Retinal pigment epithelial cell (primary cell): ENCODE measurements around the gene PRDX5.

Experiments used
- DNase-seq: peaks from one replicate; pipeline ENCODE4 v3.0.0-alpha.2; 2010; ENCODE audit warnings: low read depth
- H3K4me3 ChIP-seq: 2 replicates; pipeline ENCODE4 v1.5.1; 2011; ENCODE audit warnings: mild to moderate bottlenecking, low read length, control low read depth, moderate library complexity
- CTCF ChIP-seq: conservative IDR thresholded peaks from 2 replicates; pipeline ENCODE4 v1.5.1; 2011; ENCODE audit warnings: low read depth, low read length, control low read depth, inconsistent platforms

PRDX5 gene

GRCh38 chr11:64353715-64354506 is 36.0 kb downstream of the PRDX5 start:
- no peak for TF ChIP-seq CTCF
- no peak for DNase-seq
- no peak overlapping the region for H3K4me3 ChIP-seq

DNA sequence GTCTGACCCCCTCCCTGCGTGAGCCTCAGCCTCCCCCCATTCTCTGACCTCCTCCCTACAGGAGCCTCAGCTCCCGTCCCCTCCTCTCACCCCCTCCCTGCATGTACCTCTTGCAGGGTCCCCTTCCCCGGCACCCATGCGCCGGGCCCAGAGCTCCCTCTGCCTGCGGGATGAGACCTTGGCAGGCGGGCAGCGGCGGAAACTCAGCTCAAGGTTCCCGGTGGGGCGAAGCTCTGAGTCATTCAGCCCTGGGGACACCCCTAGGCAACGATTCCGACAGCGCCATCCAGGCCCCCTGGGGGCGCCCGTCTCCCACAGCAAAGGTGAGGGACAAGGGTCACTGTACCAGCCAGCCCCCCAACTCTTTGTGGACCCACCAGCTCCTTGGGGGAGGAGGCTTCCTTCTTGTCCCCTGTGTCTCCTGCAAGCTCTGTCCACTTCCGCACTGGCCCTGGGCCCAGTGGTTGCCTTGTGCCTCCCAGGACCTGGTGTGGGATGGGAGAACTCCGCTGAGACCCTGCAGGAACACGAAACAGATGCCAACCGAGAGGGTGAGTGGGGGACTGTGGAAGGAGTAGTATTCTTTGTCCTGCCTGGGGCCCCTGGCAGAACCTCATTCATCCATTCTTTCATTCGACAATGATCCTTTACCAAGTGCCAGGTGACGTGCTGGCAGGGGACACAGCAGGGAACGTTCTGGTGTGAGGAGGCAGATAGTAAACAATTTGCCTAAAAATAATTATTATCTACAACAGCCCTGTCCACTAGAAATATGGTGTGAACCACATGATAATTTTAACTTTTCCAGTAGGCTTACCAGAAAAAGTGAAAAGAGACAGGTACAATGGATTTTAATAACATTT is 37.4 kb downstream of the PRDX5 start:
- peak; percentile 46 for DNase-seq
- TF ChIP-seq CTCF = peak; percentile 84
- H3K4me3 ChIP-seq = no peak overlapping the region

- DNase-seq = no peak
- H3K4me3 ChIP-seq = no peak overlapping the region
- TF ChIP-seq CTCF = peak; percentile 69
Measured at GRCh38 chr11:64356498-64357411, 38.8 kb downstream of the PRDX5 start.

DNA sequence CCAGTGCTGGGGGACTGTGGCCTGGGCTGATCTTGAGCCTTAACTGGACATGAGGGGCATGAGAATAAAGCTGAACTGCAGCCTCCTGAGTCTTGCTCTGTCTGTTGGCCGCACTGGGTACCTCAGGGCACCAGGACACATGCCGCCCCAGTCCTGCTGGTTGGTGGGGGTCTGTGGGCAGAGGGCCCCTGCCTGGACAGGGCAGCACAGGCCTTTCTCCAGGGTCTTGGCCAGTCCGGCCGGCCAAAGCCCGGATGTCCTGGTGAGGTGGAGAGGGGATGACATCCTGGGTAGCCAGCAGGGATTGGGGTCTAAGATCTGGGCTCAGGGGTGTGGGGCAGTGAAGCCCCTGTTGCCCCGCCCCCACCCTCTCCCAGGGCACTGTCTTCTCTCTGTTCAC is 39.5 kb downstream of the PRDX5 start:
- DNase-seq = no peak
- TF ChIP-seq CTCF = no peak
- no peak overlapping the region for H3K4me3 ChIP-seq

DNA sequence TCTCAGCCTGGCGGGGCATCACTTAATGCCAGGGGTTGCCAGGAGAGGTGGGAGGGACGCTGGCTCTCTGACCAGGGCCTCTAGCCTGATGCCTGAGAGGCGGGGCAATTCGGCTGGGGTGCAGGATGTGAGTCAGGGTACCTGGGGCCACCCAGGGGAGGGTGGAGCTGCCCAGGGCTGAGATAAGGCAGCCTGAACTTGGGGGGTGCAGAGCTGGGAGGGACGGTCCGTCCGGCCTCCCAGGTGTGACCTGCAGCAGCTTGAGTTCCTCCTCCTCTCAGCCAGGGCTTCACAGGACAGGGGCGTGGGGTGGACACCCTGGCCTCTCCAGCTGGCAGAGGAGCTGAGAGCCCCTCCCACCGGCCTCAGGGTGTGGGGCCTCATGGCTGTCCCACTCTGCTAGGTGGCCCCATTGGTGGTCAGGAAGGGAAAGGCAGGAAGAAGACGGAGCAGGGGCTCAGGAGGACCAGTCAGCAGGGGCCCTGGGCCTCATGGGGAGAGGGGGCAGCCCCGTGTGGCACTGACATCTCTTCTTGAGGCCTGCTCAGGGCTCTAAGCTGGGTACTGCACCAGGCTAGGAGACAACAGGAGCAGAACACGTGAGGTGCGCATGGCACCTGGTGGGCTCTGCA is 40.1 kb downstream of the PRDX5 start:
- no peak for TF ChIP-seq CTCF
- H3K4me3 ChIP-seq = no peak overlapping the region
- DNase-seq = no peak

GRCh38 chr11:64358536-64358906 is 40.6 kb downstream of the PRDX5 start:
- DNase-seq = no peak
- TF ChIP-seq CTCF = no peak

More at GRCh38 chr11:64358536-64358906, 40.6 kb downstream of the PRDX5 start:
- H3K4me3 ChIP-seq = peak overlapping the region; percentile 40
